Esophagus muscularis mucosa (tissue), 3 donors: ENCODE results near the gene MIR17HG.
"Not testable (repeated sequence)": the region's sequence is repeated elsewhere in the genome, so short reads cannot be mapped to it uniquely, and the experiment has no call there.

Experiments
- CTCF ChIP-seq, 3 experiments: fragments of 200-600 bp in 2 of 3; fragments of 450-650 bp in 1 of 3; sonication (generic) in 2 of 3; IDR thresholded peaks; one replicate each; pipeline ENCODE4 v1.5.1; 2017 to 2019; ENCODE audit warnings: antibody characterized with exemption in 3 of 3, mild to moderate bottlenecking in 2 of 3, moderate library complexity in 1 of 3
- EP300 ChIP-seq: sonication (generic); formaldehyde crosslinking; IDR thresholded peaks from one replicate; pipeline ENCODE4 v1.6.1; 2017; ENCODE audit warnings: antibody characterized with exemption

GRCh38 chr13:91320990-91321389 lies 26.5 kb upstream of the MIR17HG start:
- not testable (repeated sequence) for TF ChIP-seq EP300; CTCF (IDR thresholded peaks at IDR 0.05)
